HepG2 (cell line): ENCODE results near the gene AGTPBP1. TPM values are rescaled to one million over a fixed set of nuclear protein-coding genes. Genes with fewer than 3 reads are reported as not detected.

ENCODE experiments used
- ATAC-seq: fragments of 200-7000 bp; cut with Tn5 transposase; 3 replicates; pipeline ENCODE4 v1.9.1; 2020; ENCODE audit warnings: mild to moderate bottlenecking, moderate library complexity
- BruUV-seq: library from RNA; stranded (reverse); fragments of 400-500 nt; replicated peaks from 2 replicates; lab custom pipeline; 2021; lab: Mats Ljungman, UMichigan
- CTCF ChIA-PET: fragments of 300-600 bp; formaldehyde crosslinking; extraction: SDS; loops from one replicate; lab custom pipeline; 2021; ENCODE audit warnings: low total read pairs, inconsistent platforms, low intra/inter-chr PET ratio; lab: Yijun Ruan, JAX
- POLR2A ChIA-PET: fragments of 350-600 bp; sonication (Branson Sonifier 250); formaldehyde crosslinking; loops from one replicate; lab custom pipeline; 2020; ENCODE audit warnings: antibody characterized with exemption, inconsistent platforms; lab: Yijun Ruan, JAX
- DNase-seq: peaks from one replicate; pipeline ENCODE4 v3.0.0-alpha.2; 2015; ENCODE audit warnings: low spot score
- FAIRE-seq: peaks from 3 replicates; lab custom pipeline; 2011; peaks lifted over from hg19 to GRCh38; lab: Jason Lieb, UNC
- H2AFZ ChIP-seq: one replicate; pipeline ENCODE4 v1.6.1; 2011; ENCODE audit warnings: low read length, inconsistent platforms
- H3K27ac ChIP-seq: fragments of 300-600 bp; 3 replicates; pipeline ENCODE4 v1.8.0; 2011; ENCODE audit warnings: mixed run types, mild to moderate bottlenecking, mixed read lengths, low read length, inconsistent platforms; ENCODE audit not compliant: insufficient read depth; ENCODE audit errors: extremely low read length
- H3K27me3 ChIP-seq, 2 experiments: fragments of 200-600 bp in 1 of 2; 2 replicates in 1 of 2; 3 replicates in 1 of 2; pipeline versions ENCODE4 v1.6.0 to v1.8.0; 2011; ENCODE audit warnings: low read length in 2 of 2, mild to moderate bottlenecking in 2 of 2, moderate library complexity in 2 of 2, inconsistent platforms in 1 of 2; ENCODE audit not compliant: insufficient read depth in 2 of 2, control insufficient read depth in 1 of 2
- H3K36me3 ChIP-seq, 2 experiments: fragments of 200-600 bp in 1 of 2; replicated peaks in 1 of 2; 2 replicates in 1 of 2; 3 replicates in 1 of 2; pipeline versions ENCODE4 v1.5.1 to v1.8.0; 2011; ENCODE audit warnings: low read length in 2 of 2, inconsistent platforms in 1 of 2; ENCODE audit not compliant: insufficient read depth in 2 of 2, control insufficient read depth in 1 of 2
- H3K4me1 ChIP-seq: 2 replicates; pipeline ENCODE4 v1.5.1; 2012; ENCODE audit warnings: low read length, inconsistent platforms; ENCODE audit not compliant: insufficient read depth
- H3K4me2 ChIP-seq: 2 replicates; pipeline ENCODE4 v1.6.0; 2011; ENCODE audit warnings: low read depth, low read length, inconsistent platforms
- H3K4me3 ChIP-seq, 3 experiments: fragments of 200-600 bp in 1 of 3; sonication (generic), shearing (Covaris generic) in 1 of 3; replicated peaks in 1 of 3; 2 replicates each; pipeline ENCODE4 v1.5.1; 2011 to 2016; ENCODE audit warnings: low read length in 3 of 3, inconsistent platforms in 2 of 3, low read depth in 2 of 3, mild to moderate bottlenecking in 2 of 3, control low read depth in 1 of 3, mixed read lengths in 1 of 3; ENCODE audit not compliant: insufficient read depth in 1 of 3
- H3K79me2 ChIP-seq: one replicate; pipeline ENCODE4 v1.6.1; 2011; ENCODE audit warnings: low read length, inconsistent platforms; ENCODE audit not compliant: insufficient read depth
- H3K9ac ChIP-seq: 2 replicates; pipeline ENCODE4 v1.6.0; 2011; ENCODE audit warnings: mild to moderate bottlenecking, low read depth, low read length, inconsistent platforms; ENCODE audit not compliant: insufficient read depth
- H3K9me3 ChIP-seq: 2 replicates; pipeline ENCODE4 v1.5.1; 2012; ENCODE audit warnings: mild to moderate bottlenecking, low read length
- H4K20me1 ChIP-seq: 2 replicates; pipeline ENCODE4 v1.6.0; 2011; ENCODE audit warnings: inconsistent platforms, mild to moderate bottlenecking, low read length, moderate library complexity; ENCODE audit not compliant: insufficient read depth
- ARNTL ChIP-seq: sonication (generic); formaldehyde crosslinking; IDR thresholded peaks from 2 replicates; pipeline ENCODE4 v1.4.0; 2020; ENCODE audit warnings: mild to moderate bottlenecking, missing genetic modification reagents
- DMAP1 ChIP-seq: IDR thresholded peaks from 2 replicates; pipeline ENCODE4 v1.6.1; 2016
- MAF1 ChIP-seq: sonication (generic); formaldehyde crosslinking; IDR thresholded peaks from 2 replicates; pipeline ENCODE4 v1.5.0; 2020; ENCODE audit warnings: missing genetic modification reagents, borderline replicate concordance
- MAFK ChIP-seq, 2 experiments: IDR thresholded peaks in 1 of 2; conservative IDR thresholded peaks in 1 of 2; 2 replicates each; pipeline ENCODE4 v1.6.1; 2011; ENCODE audit warnings: improper control_type of control experiment in 2 of 2, low read length in 2 of 2
- TBX3 ChIP-seq: fragments of 450-650 bp; IDR thresholded peaks from 2 replicates; pipeline ENCODE4 v1.6.1; 2017; ENCODE audit warnings: antibody characterized with exemption, mild to moderate bottlenecking, inconsistent platforms, borderline replicate concordance
- TCF7 ChIP-seq: sonication (generic); IDR thresholded peaks from 2 replicates; pipeline ENCODE4 v1.6.1; 2016; ENCODE audit warnings: antibody characterized with exemption, low read depth
- ZBTB7B ChIP-seq: sonication (generic); formaldehyde crosslinking; IDR thresholded peaks from 2 replicates; pipeline ENCODE4 v1.4.0; 2020; ENCODE audit warnings: missing genetic modification reagents
- WGBS: methylation state at CpG from one replicate; pipeline ENCODE4 v1.1.6; 2017; ENCODE audit warnings: low lambda C conversion rate; 5-methylcytosine and 5-hydroxymethylcytosine counted together
- in situ Hi-C: cut with HindIII; loops from 2 replicates; pipeline ENCODE4 v1.10.0; 2017; ENCODE audit warnings: low pct_unique_long_range_greater_than_20kb; ENCODE audit not compliant: extremely low pct_ligation_motif_present
- intact Hi-C: fragments of 100-400 bp; cut with micrococcal nuclease; formaldehyde crosslinking; loops from one replicate; pipeline ENCODE4 v1.10.0; 2022; ENCODE audit not compliant: unreplicated experiment
- polyA plus RNA-seq, 8 experiments: library from polyadenylated mRNA; depleted of rRNA in 3 of 8; stranded (reverse) in 7 of 8; unstranded in 1 of 8; fragments of >200 nt; fragmentation: Illumina TruSeq in 4 of 8; extraction: Trizol in 4 of 8; gene quantifications; 2 replicates each; pipeline versions ENCODE4 v1.2.1 to v1.2.3, GENCODE V29; 2011 to 2016; ENCODE audit warnings: low read depth in 4 of 8, missing spikeins in 1 of 8, mixed read lengths in 1 of 8; ENCODE audit not compliant: insufficient read depth in 1 of 8
- total RNA-seq, 5 experiments: library from RNA; depleted of rRNA; stranded (reverse); fragments of >200 nt; fragmentation: Illumina TruSeq; extraction: Trizol; gene quantifications; 2 replicates each; pipeline ENCODE4 v1.2.3, GENCODE V29; 2016; ENCODE audit warnings: low read depth in 1 of 5

Gene AGTPBP1
- total and polyA plus RNA-seq, 2 of the 13 experiments (the other 11 are each of a cell fraction or from before 2014, with no cell fraction given) = 9.7 to 22.3 TPM

DNA sequence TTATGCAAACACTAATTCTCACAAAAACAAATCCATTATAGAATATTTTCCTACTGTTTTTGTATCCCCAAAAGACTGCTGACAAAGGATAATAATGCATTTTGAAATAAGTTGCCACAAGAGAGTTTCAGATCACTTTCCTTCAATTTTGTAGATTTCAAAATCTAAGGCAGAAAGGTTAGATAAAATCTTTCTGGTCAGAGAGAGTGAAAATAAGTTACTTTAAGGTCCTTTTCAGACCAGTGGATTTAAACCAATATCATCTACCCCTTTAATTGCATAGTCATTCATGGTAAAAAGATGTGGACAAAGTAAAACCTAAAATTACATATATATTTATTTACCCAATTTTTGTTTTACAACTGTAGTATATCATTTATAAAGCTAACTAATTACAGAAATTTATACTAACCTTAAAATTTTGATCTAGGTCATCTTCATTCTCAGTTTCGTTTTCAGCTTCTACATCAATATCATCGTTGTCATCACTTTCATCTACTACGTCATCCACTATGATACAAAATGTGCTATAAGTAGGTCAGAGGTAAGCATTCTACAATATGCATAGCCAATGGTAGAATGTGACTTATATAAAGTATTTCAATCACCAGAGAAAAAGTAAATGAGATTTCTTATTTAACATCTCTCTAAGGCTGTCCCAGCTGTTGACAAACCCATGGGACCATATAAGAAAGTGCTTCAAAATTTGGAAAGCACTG lies 95.7 kb downstream of the AGTPBP1 start:
- H3K27ac ChIP-seq = no peak overlapping the region
- H3K4me3 ChIP-seq = no peak overlapping the region
- in situ Hi-C loops = no loop called here
- no peaks in the 10 kb centered on the region for H3K27me3 ChIP-seq
- no peaks in the 10 kb centered on the region for H4K20me1 ChIP-seq
- DNase-seq = no peak
- no peak for ATAC-seq
- no peaks in the 10 kb centered on the region for H3K4me1 ChIP-seq
- no peaks in the 10 kb centered on the region; a peak in 1 of 5 replicates for H3K36me3 ChIP-seq
- no peaks in the 10 kb centered on the region for H3K79me2 ChIP-seq
- BruUV-seq = no TSS peak
- peak in 1 of 2 experiments; percentile 38; a peak in 2 of 4 replicates for TF ChIP-seq MAFK (conservative IDR thresholded peaks at IDR 0.05 in 1 of 2, IDR thresholded peaks at IDR 0.05 in 1 of 2; ENCODE audit: low read length in 2 of 2)
- no peak for TF ChIP-seq TCF7
- no peak for FAIRE-seq
- intact Hi-C loops = no loop called here
- H3K9me3 ChIP-seq = no peaks in the 10 kb centered on the region
- no peak overlapping the region for H2AFZ ChIP-seq
- H3K9ac ChIP-seq = no peak overlapping the region
- WGBS = 97% methylated on average over 3 of the region's 3 CpGs
- H3K4me2 ChIP-seq = no peak overlapping the region
- ChIA-PET POLR2A (no interaction called here), CTCF (no interaction called here)

- 90% methylated on average over 1 of the region's 1 CpG for WGBS
- H3K27ac ChIP-seq = no peak overlapping the region
- TF ChIP-seq TBX3 (no peak), ZBTB7B (CRISPR knock-in tag) (no peak), ARNTL (CRISPR knock-in tag) (no peak), DMAP1 (CRISPR knock-in tag) (no peak), MAF1 (CRISPR knock-in tag) (no peak)
- H3K4me1 ChIP-seq = no peaks in the 10 kb centered on the region
- no peaks in the 10 kb centered on the region for H4K20me1 ChIP-seq
- no peaks in the 10 kb centered on the region for H3K79me2 ChIP-seq
- no peak for DNase-seq
- no peak overlapping the region for H2AFZ ChIP-seq
- ATAC-seq = no peak
- no peaks in the 10 kb centered on the region for H3K9me3 ChIP-seq
- BruUV-seq = no TSS peak
- H3K27me3 ChIP-seq = no peaks in the 10 kb centered on the region
- no peak overlapping the region for H3K9ac ChIP-seq
- H3K4me2 ChIP-seq = no peak overlapping the region
- no peak for FAIRE-seq
- intact Hi-C loops (no loop called here), in situ Hi-C loops (no loop called here)
- no peak overlapping the region for H3K4me3 ChIP-seq
- ChIA-PET POLR2A (no interaction called here), CTCF (no interaction called here)
- H3K36me3 ChIP-seq = no peaks in the 10 kb centered on the region; a peak in 1 of 5 replicates
These were observed 101.3 kb downstream of the AGTPBP1 start for GRCh38 chr9:85640425-85640824.
